Measurements from ENCODE around the gene TTLL6. TPM values are rescaled to one million over a fixed set of nuclear protein-coding genes. Genes with fewer than 3 reads are reported as not detected.

Gene TTLL6
- total and polyA plus RNA-seq, 9 of the 15 experiments (the other 6 are each of a cell fraction or from before 2014, with no cell fraction given): 0.05 TPM; not detected in 8

GRCh38 chr17:48825446-48826381 lies 8.7 kb upstream of the TTLL6 start (continued):
- TF ChIP-seq ZBTB11 (CRISPR knock-in tag; IDR thresholded peaks at IDR 0.05) (peak in 1 of 3 experiments; percentile 94; a peak in 2 of 6 replicates), ZNF449 (CRISPR knock-in tag; IDR thresholded peaks at IDR 0.05) (peak; percentile 97), BMI1 (IDR thresholded peaks at IDR 0.05; ENCODE audit: low read length) (no peak), PRDM10 (IDR thresholded peaks at IDR 0.05; ENCODE audit: partially characterized antibody) (no peak), KLF13 (tag; IDR thresholded peaks at IDR 0.05; ENCODE audit: borderline replicate concordance, low read depth) (peak; percentile 91), SLC30A9 (CRISPR knock-in tag; IDR thresholded peaks at IDR 0.05) (0 out of 2 replicates have a peak, but pooled peaks have one; percentile 71), ZNF384 (IDR thresholded peaks at IDR 0.05; ENCODE audit: low read depth, low read length) (0 out of 2 replicates have a peak, but pooled peaks have one; percentile 22), MTF1 (CRISPR knock-in tag; IDR thresholded peaks at IDR 0.05; ENCODE audit: borderline replicate concordance) (peak; percentile 89), ZNF133 (CRISPR knock-in tag; IDR thresholded peaks at IDR 0.05) (peak; percentile 79; the same call in 1 of the 2 replicates), IFI16 (CRISPR knock-in tag; IDR thresholded peaks at IDR 0.05) (0 out of 2 replicates have a peak, but pooled peaks have one; percentile 66), PCBP2 (IDR thresholded peaks at IDR 0.05; ENCODE audit: low read depth, low read length, poor library complexity, severe bottlenecking) (no peak), ZNF785 (CRISPR knock-in tag; IDR thresholded peaks at IDR 0.05) (0 out of 2 replicates have a peak, but pooled peaks have one; percentile 63), MXI1 (IDR thresholded peaks at IDR 0.05; ENCODE audit: low read depth, low read length) (no peak), KDM2B (CRISPR knock-in tag; IDR thresholded peaks at IDR 0.05) (0 out of 2 replicates have a peak, but pooled peaks have one; percentile 46), ZNF695 (CRISPR knock-in tag; IDR thresholded peaks at IDR 0.05) (peak; percentile 79; the same call in 1 of the 2 replicates), ZNF57 (CRISPR knock-in tag; IDR thresholded peaks at IDR 0.05) (peak; percentile 80; the same call in 1 of the 2 replicates), DDX20 (tag; IDR thresholded peaks at IDR 0.05; ENCODE audit: low read depth) (peak; percentile 99)
